Endothelial cell of umbilical vein (primary cell): ENCODE measurements around the gene TECPR2. TPM values are rescaled to one million over a fixed set of nuclear protein-coding genes. Genes with fewer than 3 reads are reported as not detected.

Source experiments
- BruUV-seq: library from RNA; stranded (reverse); fragments of 400-500 nt; replicated peaks from 2 replicates; lab custom pipeline; 2021; lab: Mats Ljungman, UMichigan
- CTCF ChIA-PET: fragments of 300-600, 350-600 bp; sonication (Branson Sonifier 250); formaldehyde crosslinking; loops from one replicate; lab custom pipeline; 2021; ENCODE audit warnings: antibody characterized with exemption, inconsistent platforms; lab: Charles Lee
- POLR2A ChIA-PET: fragments of 300-600, 350-600 bp; sonication (Branson Sonifier 250); formaldehyde crosslinking; loops from one replicate; lab custom pipeline; 2021; ENCODE audit warnings: antibody characterized with exemption, inconsistent platforms; lab: Charles Lee
- DNase-seq: peaks from one replicate; pipeline ENCODE4 v3.0.0-alpha.2; 2011; ENCODE audit warnings: low read depth, low spot score
- FAIRE-seq: peaks from 2 replicates; lab custom pipeline; 2011; peaks lifted over from hg19 to GRCh38; lab: Jason Lieb, UNC
- H2AFZ ChIP-seq: 2 replicates; pipeline ENCODE4 v1.6.0; 2012; ENCODE audit warnings: low read depth, low read length, control low read depth, inconsistent platforms
- H3K27ac ChIP-seq: 2 replicates; pipeline ENCODE4 v1.5.1; 2011; ENCODE audit warnings: low read depth, mild to moderate bottlenecking, control low read depth, low read length, moderate library complexity; ENCODE audit not compliant: insufficient read depth
- H3K27me3 ChIP-seq, 2 experiments: 2 replicates each; pipeline versions ENCODE4 v1.6.0 to v1.6.1; 2011; ENCODE audit warnings: low read length in 2 of 2, mixed read lengths in 1 of 2; ENCODE audit not compliant: control insufficient read depth in 2 of 2, insufficient read depth in 2 of 2
- H3K36me3 ChIP-seq, 2 experiments: 2 replicates in 1 of 2; 3 replicates in 1 of 2; pipeline ENCODE4 v1.5.1; 2011; ENCODE audit warnings: low read length in 2 of 2, mild to moderate bottlenecking in 1 of 2, moderate library complexity in 1 of 2; ENCODE audit not compliant: control insufficient read depth in 2 of 2, insufficient read depth in 2 of 2; ENCODE audit errors: extremely low read depth in 1 of 2
- H3K4me1 ChIP-seq: 3 replicates; pipeline ENCODE4 v1.5.1; 2011; ENCODE audit warnings: mild to moderate bottlenecking, low read length; ENCODE audit not compliant: control insufficient read depth, insufficient read depth; ENCODE audit errors: extremely low read depth
- H3K4me2 ChIP-seq: 2 replicates; pipeline ENCODE4 v1.6.1; 2011; ENCODE audit warnings: low read length, control low read depth, mixed read lengths; ENCODE audit not compliant: insufficient read depth
- H3K4me3 ChIP-seq, 3 experiments: fragments of 200-600 bp in 1 of 3; sonication (generic), shearing (Covaris generic) in 1 of 3; replicated peaks in 1 of 3; 2 replicates each; pipeline ENCODE4 v1.5.1; 2011 to 2016; ENCODE audit warnings: control low read depth in 3 of 3, low read length in 3 of 3, mild to moderate bottlenecking in 2 of 3, inconsistent platforms in 1 of 3, low read depth in 1 of 3, moderate library complexity in 1 of 3; ENCODE audit not compliant: insufficient read depth in 1 of 3
- H3K79me2 ChIP-seq: 2 replicates; pipeline ENCODE4 v1.6.0; 2012; ENCODE audit warnings: low read length, inconsistent platforms; ENCODE audit not compliant: control insufficient read depth, insufficient read depth
- H3K9ac ChIP-seq: replicated peaks from 2 replicates; pipeline ENCODE3; 2011; ENCODE audit warnings: low read length, control low read depth; ENCODE audit not compliant: insufficient read depth; ENCODE audit errors: extremely low read depth
- H3K9me1 ChIP-seq: replicated peaks from 3 replicates; pipeline ENCODE4 v1.6.0; 2011; ENCODE audit warnings: mild to moderate bottlenecking, low read length; ENCODE audit not compliant: control insufficient read depth, insufficient read depth; ENCODE audit errors: extremely low read depth
- H3K9me3 ChIP-seq: replicated peaks from 2 replicates; pipeline ENCODE4 v1.5.1; 2012; ENCODE audit warnings: low read length, inconsistent platforms; ENCODE audit not compliant: control insufficient read depth, insufficient read depth
- H4K20me1 ChIP-seq: replicated peaks from 2 replicates; pipeline ENCODE3; 2011; ENCODE audit warnings: mild to moderate bottlenecking, low read length; ENCODE audit not compliant: control insufficient read depth, insufficient read depth; ENCODE audit errors: extremely low read depth
- EZH2 ChIP-seq: IDR thresholded peaks from 2 replicates; pipeline ENCODE4 v1.6.1; 2012; ENCODE audit warnings: borderline replicate concordance, low read depth, mild to moderate bottlenecking, moderate library complexity, low read length, inconsistent platforms; ENCODE audit not compliant: severe bottlenecking
- JUN ChIP-seq: IDR thresholded peaks from 2 replicates; pipeline ENCODE4 v1.6.1; 2011; ENCODE audit warnings: borderline replicate concordance, low read depth; ENCODE audit not compliant: insufficient read length, insufficient read depth
- MYC ChIP-seq: IDR thresholded peaks from one replicate; pipeline ENCODE4 v1.6.1; 2011; ENCODE audit warnings: mild to moderate bottlenecking, low read depth, low read length
- POLR2A ChIP-seq: IDR thresholded peaks from 2 replicates; pipeline ENCODE4 v1.6.1; 2012; ENCODE audit warnings: low read depth, mild to moderate bottlenecking, control low read depth, low read length
- POLR2AphosphoS5 ChIP-seq: IDR thresholded peaks from 2 replicates; pipeline ENCODE4 v1.6.1; 2012; ENCODE audit warnings: low read depth, mild to moderate bottlenecking, control low read depth, low read length, moderate library complexity; ENCODE audit not compliant: insufficient read depth
- dilution Hi-C: fragments of 300-500 bp; cut with MboI; formaldehyde crosslinking; loops from one replicate; pipeline ENCODE4 v1.15.0; 2019; ENCODE audit warnings: low sequenced_read_pairs; ENCODE audit not compliant: extremely low pct_ligation_motif_present
- intact Hi-C: fragments of 100-400 bp; cut with micrococcal nuclease; formaldehyde crosslinking; loops from one replicate; pipeline ENCODE4 v1.10.0; 2022
- polyA plus RNA-seq, 4 experiments: library from polyadenylated mRNA; depleted of rRNA in 3 of 4; stranded (reverse) in 3 of 4; unstranded in 1 of 4; fragments of >200 nt; gene quantifications; 2 replicates each; pipeline versions ENCODE4 v1.2.1 to v1.2.3, GENCODE V29; 2011 to 2012; ENCODE audit warnings: missing spikeins in 1 of 4
- total RNA-seq: library from RNA; stranded (reverse); gene quantifications from 2 replicates; pipeline ENCODE4 v1.2.3, GENCODE V29; 2021
- TF ChIP-seq, protein P1 (sequence below), 2 donors: IDR thresholded peaks; 1 replicate in 1 of 2; 2 replicates in 1 of 2; pipeline ENCODE4 v1.5.1; 2011; ENCODE audit warnings: low read length in 2 of 2, mild to moderate bottlenecking in 2 of 2, moderate library complexity in 2 of 2, control low read depth in 1 of 2, inconsistent platforms in 1 of 2, low read depth in 1 of 2; ENCODE audit not compliant: insufficient read depth in 1 of 2; ENCODE audit errors: extremely low read depth in 1 of 2

TECPR2 gene
- total and polyA plus RNA-seq, 2 donors (not counting 3 experiments of a cell fraction or from before 2014, with no cell fraction given): 8.9 to 21.5 TPM

DNA sequence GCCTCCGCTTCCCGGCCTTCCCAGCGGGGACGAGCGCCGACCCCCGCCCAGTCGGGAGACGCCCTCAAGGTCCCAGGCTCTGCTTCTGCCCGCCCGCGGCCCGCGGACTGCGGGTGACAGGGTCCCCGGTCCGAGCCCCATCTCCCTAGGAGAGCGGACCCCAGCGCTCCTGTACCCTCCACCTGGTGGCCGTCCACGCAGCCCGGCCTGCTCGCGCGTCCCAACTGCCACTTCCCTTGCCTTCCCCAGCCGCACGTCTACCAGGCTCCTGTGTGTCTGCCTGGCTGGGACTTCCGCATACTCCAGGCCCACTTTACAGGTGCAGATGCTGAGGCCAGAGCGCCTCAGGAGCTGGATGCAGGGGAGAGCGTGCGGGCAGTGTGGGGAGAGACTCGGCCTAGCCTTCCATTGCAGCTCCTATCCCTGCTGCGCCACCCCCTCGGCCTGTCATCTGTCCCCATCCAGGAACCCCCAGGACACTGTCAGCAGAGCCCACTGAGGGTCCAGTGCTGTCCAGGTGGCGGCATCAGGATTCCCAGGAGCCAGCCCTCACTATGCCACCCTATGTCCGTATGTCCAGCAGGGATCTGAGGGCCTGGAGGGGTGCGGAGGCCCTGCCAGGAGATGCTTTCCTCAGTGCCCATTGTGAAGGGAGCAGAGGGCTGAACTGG is 154.8 kb downstream of the TECPR2 start:
- dilution Hi-C loops (no loop called here), intact Hi-C loops (loop anchor here (2.0 to 10.0 kb wide), 2 partner anchors 195 to 283 kb away; no protein-coding TSS in a partner anchor)
- Histone ChIP-seq H3K9ac (peak overlapping the region; percentile 68), H4K20me1 (no peaks in the 10 kb centered on the region), H3K27me3 (no peaks in the 10 kb centered on the region), H2AFZ (peak overlapping the region; percentile 97), H3K4me3 (peak overlapping the region; percentile 46 to 56 (median 55)), H3K4me2 (peak overlapping the region; percentile 61), H3K4me1 (no peaks in the 10 kb centered on the region), H3K79me2 (no peaks in the 10 kb centered on the region), H3K36me3 (no peaks in the 10 kb centered on the region), H3K9me1 (no peaks in the 10 kb centered on the region), H3K9me3 (no peaks in the 10 kb centered on the region), H3K27ac (no peak overlapping the region)
- CTCF ChIA-PET: interaction anchor here (0.6 to 2.0 kb wide), 4 partner anchors 8 to 97 kb away, joined by 4 to 22 read pairs (median 6); partner anchors contain the start of gene ANKRD9
- FAIRE-seq: no peak
- DNase-seq: no peak
- POLR2A ChIA-PET: no interaction called here
- TF ChIP-seq JUN (no peak), POLR2A (no peak), EZH2 (no peak), MYC (no peak), POLR2AphosphoS5 (no peak)
- TF ChIP-seq, protein P1, sequence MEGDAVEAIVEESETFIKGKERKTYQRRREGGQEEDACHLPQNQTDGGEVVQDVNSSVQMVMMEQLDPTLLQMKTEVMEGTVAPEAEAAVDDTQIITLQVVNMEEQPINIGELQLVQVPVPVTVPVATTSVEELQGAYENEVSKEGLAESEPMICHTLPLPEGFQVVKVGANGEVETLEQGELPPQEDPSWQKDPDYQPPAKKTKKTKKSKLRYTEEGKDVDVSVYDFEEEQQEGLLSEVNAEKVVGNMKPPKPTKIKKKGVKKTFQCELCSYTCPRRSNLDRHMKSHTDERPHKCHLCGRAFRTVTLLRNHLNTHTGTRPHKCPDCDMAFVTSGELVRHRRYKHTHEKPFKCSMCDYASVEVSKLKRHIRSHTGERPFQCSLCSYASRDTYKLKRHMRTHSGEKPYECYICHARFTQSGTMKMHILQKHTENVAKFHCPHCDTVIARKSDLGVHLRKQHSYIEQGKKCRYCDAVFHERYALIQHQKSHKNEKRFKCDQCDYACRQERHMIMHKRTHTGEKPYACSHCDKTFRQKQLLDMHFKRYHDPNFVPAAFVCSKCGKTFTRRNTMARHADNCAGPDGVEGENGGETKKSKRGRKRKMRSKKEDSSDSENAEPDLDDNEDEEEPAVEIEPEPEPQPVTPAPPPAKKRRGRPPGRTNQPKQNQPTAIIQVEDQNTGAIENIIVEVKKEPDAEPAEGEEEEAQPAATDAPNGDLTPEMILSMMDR (IDR thresholded peaks at IDR 0.05; ENCODE audit: extremely low read depth in 1 of 2, insufficient read depth in 1 of 2, low read depth in 1 of 2, low read length in 2 of 2): peak in 1 of 2 donors; percentile 43
- BruUV-seq: no TSS peak
